ENCODE measurements around the gene MEN1.
"Not testable (repeated sequence)": the region's sequence is repeated elsewhere in the genome, so short reads cannot be mapped to it uniquely, and the experiment has no call there.

Gene MEN1

GRCh38 chr11:64810271-64810890 lies at the start of gene MEN1:
MEN1 (minus strand) TSS chr11:64810551; CDS start chr11:64810109, 442 bp downstream.
- peak; percentile 97 for DNase-seq

- no peak for DNase-seq
Observed at GRCh38 chr11:64859542-64860414, 49.4 kb upstream of the MEN1 start.

GRCh38 chr11:64858467-64859263 lies 48.3 kb upstream of the MEN1 start:
- DNase-seq = peak; percentile 39

- no peak for DNase-seq
Observed at GRCh38 chr11:64857485-64857884, 47.1 kb upstream of the MEN1 start.

- no peak for DNase-seq
Observed at GRCh38 chr11:64856382-64857227, 46.3 kb upstream of the MEN1 start.

- DNase-seq = no peak
Observed at GRCh38 chr11:64855596-64856304, 45.4 kb upstream of the MEN1 start.

- peak; percentile 75 for DNase-seq
Observed at GRCh38 chr11:64854534-64855502, 44.5 kb upstream of the MEN1 start.

GRCh38 chr11:64854157-64854533 lies 43.8 kb upstream of the MEN1 start:
- no peak for DNase-seq

GRCh38 chr11:64853709-64854108 lies 43.4 kb upstream of the MEN1 start:
- DNase-seq = no peak

GRCh38 chr11:64852804-64853509 lies 42.6 kb upstream of the MEN1 start:
- no peak for DNase-seq

- no peak for DNase-seq
Observed at GRCh38 chr11:64851831-64852351, 41.5 kb upstream of the MEN1 start.

GRCh38 chr11:64850979-64851567 lies 40.7 kb upstream of the MEN1 start:
- peak; percentile 30 for DNase-seq

GRCh38 chr11:64849598-64850356 lies 39.4 kb upstream of the MEN1 start:
- DNase-seq = no peak

GRCh38 chr11:64848826-64849597 lies 38.7 kb upstream of the MEN1 start:
- DNase-seq = peak; percentile 22

- DNase-seq = no peak
Observed at GRCh38 chr11:64848214-64848825, 38.0 kb upstream of the MEN1 start.

GRCh38 chr11:64846998-64847666 lies 36.8 kb upstream of the MEN1 start:
- peak; percentile 93 for DNase-seq

GRCh38 chr11:64845776-64846129 lies 35.4 kb upstream of the MEN1 start:
- DNase-seq = not testable (repeated sequence)

All from left hindlimb (tissue), 1 donor.